Ovary (tissue), 9 donors: ENCODE measurements around the gene KCNJ9. TPM values are rescaled to one million over a fixed set of nuclear protein-coding genes. Genes with fewer than 3 reads are reported as not detected.

Experiments used
- DNase-seq, 5 donors: peaks; one replicate each; pipeline ENCODE4 v3.0.0-alpha.2; 2019 to 2020
- H3K27ac ChIP-seq, 2 donors: fragments of 200-600 bp; one replicate each; pipeline versions ENCODE4 v1.5.1 to v1.8.0; 2019 to 2022
- H3K27me3 ChIP-seq: fragments of 200-600 bp; one replicate; pipeline ENCODE4 v1.8.0; 2022
- H3K36me3 ChIP-seq: fragments of 200-600 bp; sonication (generic); one replicate; pipeline ENCODE4 v1.5.1; 2019
- H3K4me1 ChIP-seq: one replicate; pipeline ENCODE4 v1.8.1; 2013; ENCODE audit warnings: mild to moderate bottlenecking, moderate library complexity; ENCODE audit not compliant: insufficient read depth
- H3K4me3 ChIP-seq: fragments of 200-600 bp; sonication (generic); one replicate; pipeline ENCODE4 v1.5.1; 2017
- H3K9me3 ChIP-seq, 2 donors: fragments of 200-600 bp in 1 of 2; sonication (generic) in 1 of 2; one replicate each; pipeline versions ENCODE4 v1.5.1 to v1.8.1; 2013 to 2019; ENCODE audit warnings: mild to moderate bottlenecking in 1 of 2, moderate library complexity in 1 of 2
- CTCF ChIP-seq, 3 donors: fragments of 450-650 bp in 2 of 3; fragments of 200-600 bp in 1 of 3; IDR thresholded peaks; one replicate each; pipeline versions ENCODE4 v1.5.1 to v1.8.0; 2016 to 2022; ENCODE audit warnings: antibody characterized with exemption in 3 of 3, mild to moderate bottlenecking in 1 of 3
- EP300 ChIP-seq: sonication (generic); formaldehyde crosslinking; IDR thresholded peaks from one replicate; pipeline ENCODE4 v1.6.1; 2017; ENCODE audit warnings: antibody characterized with exemption
- POLR2A ChIP-seq: fragments of 450-650 bp; IDR thresholded peaks from one replicate; pipeline ENCODE4 v1.6.1; 2017; ENCODE audit warnings: antibody characterized with exemption, mild to moderate bottlenecking, moderate library complexity
- WGBS, 3 donors: extraction: QIAGEN DNeasy Blood & Tissue Kit in 1 of 3; methylation state at CpG; one replicate each; pipeline versions ENCODE4 v1.1.5 to v1.1.7; 2013 to 2017; 5-methylcytosine and 5-hydroxymethylcytosine counted together
- intact Hi-C, 4 donors: fragments of 100-400 bp; cut with DNase I; formaldehyde crosslinking; loops; one replicate each; pipeline versions ENCODE4 v1.11.0 to v1.15.1; 2022 to 2023
- polyA plus RNA-seq, 2 donors: library from polyadenylated mRNA; stranded (reverse); fragments of 200-250 nt in 1 of 2; fragments of 350-450 nt in 1 of 2; fragmentation: Illumina TruSeq in 1 of 2; extraction: RNeasy Lipid Tissue Mini Kit (QIAGEN cat#74804) in 1 of 2; gene quantifications; one replicate each; pipeline ENCODE4 v1.2.3, GENCODE V29; 2013 to 2014
- total RNA-seq, 7 donors: library from RNA; depleted of rRNA in 2 of 7; stranded (reverse); fragments of >200 nt in 2 of 7; fragmentation: NEBNext Ultra II Directional in 3 of 7; extraction: Animal tissue kit (Norgen Biotek cat#: 25700) in 3 of 7; gene quantifications; one replicate each; pipeline versions ENCODE4 v1.1.0 to v1.2.4, GENCODE V29; 2016 to 2023
- donor health status: DM: no; HTN: no; CAD: no; lungs with moderate emphysema.
- donor health status: DM: no; HTN: no; CAD: no.
- donor health status: Bipolar disorder and iron deficiency.
- donor health status: DM: yes; HTN: yes; CAD: no.
- donor health status: DM: no; HTN: no; CAD: no.
- donor health status: DM: yes; HTN: yes; CAD: no.

KCNJ9 gene
- total and polyA plus RNA-seq, 9 donors, result 0.01 TPM; not detected in 8

DNA sequence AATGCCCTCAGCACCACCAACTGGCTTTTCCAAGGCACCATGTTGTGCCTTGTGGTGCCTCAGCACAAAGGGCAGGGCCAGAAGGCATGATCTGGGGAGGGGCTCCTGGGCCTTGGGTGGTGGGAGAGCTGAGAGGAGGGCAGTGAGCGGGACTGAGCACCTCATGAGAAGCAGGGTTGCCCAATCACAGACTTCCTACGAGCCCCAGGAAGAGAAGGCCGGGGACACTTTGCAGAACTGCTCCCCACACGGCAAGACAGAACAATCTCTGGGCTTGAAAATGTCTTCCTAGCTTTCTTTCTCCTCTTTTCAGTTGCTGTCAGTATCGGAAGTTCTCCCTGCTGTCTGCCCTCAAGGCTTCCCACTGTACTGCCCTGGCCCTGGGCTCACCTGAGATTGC, 18.2 kb upstream of the KCNJ9 start:
- no peaks in the 10 kb centered on the region for H3K36me3 ChIP-seq
- H3K4me3 ChIP-seq, result no peak overlapping the region
- 84 to 91% (median 85%) methylated on average over 5 of the region's 5 CpGs for WGBS, 3 donors
- no peaks in the 10 kb centered on the region for H3K9me3 ChIP-seq
- intact Hi-C loops, result no loop called here
- DNase-seq, result no peak
- H3K4me1 ChIP-seq, result no peaks in the 10 kb centered on the region
- TF ChIP-seq CTCF (IDR thresholded peaks at IDR 0.05) (no peak), POLR2A (no peak), EP300 (no peak)
- H3K27ac ChIP-seq, result no peak overlapping the region
- no peaks in the 10 kb centered on the region for H3K27me3 ChIP-seq

GRCh38 chr1:160064164-160064563, 17.2 kb upstream of the KCNJ9 start:
- no peak for DNase-seq
- Histone ChIP-seq H3K9me3 (no peaks in the 10 kb centered on the region), H3K27ac (no peak overlapping the region), H3K27me3 (no peaks in the 10 kb centered on the region), H3K4me3 (no peak overlapping the region), H3K4me1 (no peaks in the 10 kb centered on the region), H3K36me3 (no peaks in the 10 kb centered on the region)
- intact Hi-C loops, result no loop called here
- 73 to 80% (median 79%) methylated on average over 3 of the region's 3 CpGs for WGBS, 3 donors
- TF ChIP-seq POLR2A, result no peak
- TF ChIP-seq EP300, result no peak
- no peak for TF ChIP-seq CTCF (IDR thresholded peaks at IDR 0.05)

- no peak overlapping the region for H3K27ac ChIP-seq
- WGBS, 3 donors, result 31 to 35% (median 32%) methylated on average over 3 of the region's 3 CpGs
- no peaks in the 10 kb centered on the region for H3K9me3 ChIP-seq
- no peak for TF ChIP-seq EP300
- TF ChIP-seq POLR2A, result no peak
- TF ChIP-seq CTCF (IDR thresholded peaks at IDR 0.05), result no peak
- no peak for DNase-seq
- no peaks in the 10 kb centered on the region for H3K36me3 ChIP-seq
- H3K4me1 ChIP-seq, result peaks cover under 1% of the 10 kb centered on the region
- intact Hi-C loops, result no loop called here
- no peaks in the 10 kb centered on the region for H3K27me3 ChIP-seq
- H3K4me3 ChIP-seq, result no peak overlapping the region
Observed at GRCh38 chr1:160064746-160065145, 16.6 kb upstream of the KCNJ9 start.

- no peak for DNase-seq
- Histone ChIP-seq H3K4me3 (no peak overlapping the region), H3K27ac (no peak overlapping the region), H3K36me3 (no peaks in the 10 kb centered on the region), H3K4me1 (peaks cover 2% of the 10 kb centered on the region), H3K9me3 (no peaks in the 10 kb centered on the region), H3K27me3 (no peaks in the 10 kb centered on the region)
- 40 to 45% (median 41%) methylated on average over 6 of the region's 6 CpGs for WGBS, 3 donors
- TF ChIP-seq POLR2A (no peak), EP300 (no peak), CTCF (IDR thresholded peaks at IDR 0.05) (no peak)
- intact Hi-C loops, result no loop called here
Observed at GRCh38 chr1:160066829-160067745, 14.3 kb upstream of the KCNJ9 start.
